PC-9 (cell line): ENCODE results near the gene KRT79.

Experiments used
- CTCF ChIP-seq: fragments of 200-600 bp; sonication (generic); conservative IDR thresholded peaks from 2 replicates; pipeline ENCODE4 v1.6.1; 2017; ENCODE audit warnings: mixed run types, antibody characterized with exemption, mild to moderate bottlenecking, moderate library complexity
- EZH2 ChIP-seq: fragments of 200-600 bp; sonication (generic); IDR thresholded peaks from 2 replicates; pipeline ENCODE4 v1.8.0; 2017; ENCODE audit warnings: antibody characterized with exemption, low read depth

- TF ChIP-seq CTCF (no peak), EZH2 (no peak)
These were observed 52.6 kb downstream of the KRT79 start for GRCh38 chr12:52781399-52782082.
